Breast epithelium (tissue), 3 donors: Measurements from ENCODE around the gene APBB3.

Source experiments
- POLR2A ChIP-seq: fragments of 450-650 bp; IDR thresholded peaks from one replicate; pipeline ENCODE4 v1.6.1; 2016; ENCODE audit warnings: antibody characterized with exemption, mild to moderate bottlenecking, moderate library complexity
- POLR2AphosphoS5 ChIP-seq, 3 donors: sonication (generic); formaldehyde crosslinking; IDR thresholded peaks; one replicate each; pipeline ENCODE4 v1.6.1; 2017; ENCODE audit warnings: antibody characterized with exemption in 3 of 3
- TF ChIP-seq, protein P1 (sequence below), 3 donors: fragments of 450-650 bp; IDR thresholded peaks; one replicate each; pipeline ENCODE4 v1.5.1; 2016 to 2017; ENCODE audit warnings: antibody characterized with exemption in 3 of 3, mild to moderate bottlenecking in 3 of 3, moderate library complexity in 3 of 3

DNA sequence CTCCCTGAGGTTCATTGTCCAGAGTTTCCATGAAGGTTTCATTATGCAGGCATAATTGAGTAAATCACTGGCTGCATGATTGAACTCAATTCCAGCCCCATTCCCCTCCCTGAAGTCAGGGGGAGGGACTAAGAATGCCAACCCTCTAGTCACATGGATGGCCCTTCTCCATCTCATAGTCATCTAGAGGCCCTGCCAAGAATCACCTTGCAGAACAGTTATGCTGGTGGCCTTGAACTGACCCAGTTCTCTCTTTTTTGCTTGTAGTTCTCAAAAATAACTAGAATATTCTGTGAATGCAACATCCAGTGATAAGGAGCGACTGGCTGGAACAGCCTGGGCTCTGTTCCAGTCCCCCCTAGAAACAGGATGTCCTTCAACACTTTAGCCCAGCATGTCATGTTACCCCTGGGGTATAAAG is 31.9 kb upstream of the APBB3 start:
- no peak for TF ChIP-seq POLR2A
- TF ChIP-seq POLR2AphosphoS5 (IDR thresholded peaks at IDR 0.05), result no peak
- TF ChIP-seq, protein P1, sequence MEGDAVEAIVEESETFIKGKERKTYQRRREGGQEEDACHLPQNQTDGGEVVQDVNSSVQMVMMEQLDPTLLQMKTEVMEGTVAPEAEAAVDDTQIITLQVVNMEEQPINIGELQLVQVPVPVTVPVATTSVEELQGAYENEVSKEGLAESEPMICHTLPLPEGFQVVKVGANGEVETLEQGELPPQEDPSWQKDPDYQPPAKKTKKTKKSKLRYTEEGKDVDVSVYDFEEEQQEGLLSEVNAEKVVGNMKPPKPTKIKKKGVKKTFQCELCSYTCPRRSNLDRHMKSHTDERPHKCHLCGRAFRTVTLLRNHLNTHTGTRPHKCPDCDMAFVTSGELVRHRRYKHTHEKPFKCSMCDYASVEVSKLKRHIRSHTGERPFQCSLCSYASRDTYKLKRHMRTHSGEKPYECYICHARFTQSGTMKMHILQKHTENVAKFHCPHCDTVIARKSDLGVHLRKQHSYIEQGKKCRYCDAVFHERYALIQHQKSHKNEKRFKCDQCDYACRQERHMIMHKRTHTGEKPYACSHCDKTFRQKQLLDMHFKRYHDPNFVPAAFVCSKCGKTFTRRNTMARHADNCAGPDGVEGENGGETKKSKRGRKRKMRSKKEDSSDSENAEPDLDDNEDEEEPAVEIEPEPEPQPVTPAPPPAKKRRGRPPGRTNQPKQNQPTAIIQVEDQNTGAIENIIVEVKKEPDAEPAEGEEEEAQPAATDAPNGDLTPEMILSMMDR (IDR thresholded peaks at IDR 0.05), result no peak
